Glomerular visceral epithelial cell (primary cell): ENCODE measurements around the gene GRIN2A.

Experiments
- DNase-seq: peaks from one replicate; pipeline ENCODE4 v3.0.0-alpha.2; 2016; ENCODE audit errors: extremely low spot score

Gene GRIN2A

GRCh38 chr16:9820476-9821246, 361.6 kb downstream of the GRIN2A start:
- no peak for DNase-seq

GRCh38 chr16:9818702-9819101, 363.5 kb downstream of the GRIN2A start:
- DNase-seq = no peak

- DNase-seq = no peak
These were observed 364.6 kb downstream of the GRIN2A start for GRCh38 chr16:9817586-9817985.

GRCh38 chr16:9816644-9817043, 365.6 kb downstream of the GRIN2A start:
- DNase-seq = no peak

GRCh38 chr16:9813665-9814064, 368.6 kb downstream of the GRIN2A start:
- DNase-seq = no peak

GRCh38 chr16:9808210-9808609, 374.0 kb downstream of the GRIN2A start:
- no peak for DNase-seq

GRCh38 chr16:9807302-9807701, 374.9 kb downstream of the GRIN2A start:
- DNase-seq = no peak

- DNase-seq = no peak
These were observed 377.1 kb downstream of the GRIN2A start for GRCh38 chr16:9805109-9805508.

- no peak for DNase-seq
These were observed 380.1 kb downstream of the GRIN2A start for GRCh38 chr16:9802160-9802559.

GRCh38 chr16:9801651-9802050, 380.6 kb downstream of the GRIN2A start:
- DNase-seq = no peak

GRCh38 chr16:9800186-9800738, 382.0 kb downstream of the GRIN2A start:
- no peak for DNase-seq

GRCh38 chr16:9798952-9799580, 383.2 kb downstream of the GRIN2A start:
- no peak for DNase-seq

GRCh38 chr16:9798474-9798873, 383.8 kb downstream of the GRIN2A start:
- no peak for DNase-seq

- DNase-seq = no peak
These were observed 384.9 kb downstream of the GRIN2A start for GRCh38 chr16:9797306-9797705.

GRCh38 chr16:9793623-9794022, 388.6 kb downstream of the GRIN2A start:
- DNase-seq = no peak

- no peak for DNase-seq
These were observed 390.7 kb downstream of the GRIN2A start for GRCh38 chr16:9791556-9791955.

- DNase-seq = no peak
These were observed 392.0 kb downstream of the GRIN2A start for GRCh38 chr16:9790199-9790598.

GRCh38 chr16:9787717-9788116, 394.5 kb downstream of the GRIN2A start:
- no peak for DNase-seq

GRCh38 chr16:9780831-9781230, 401.4 kb downstream of the GRIN2A start:
- no peak for DNase-seq

GRCh38 chr16:9778849-9779248, 403.4 kb downstream of the GRIN2A start:
- DNase-seq = no peak

- DNase-seq = no peak
These were observed 406.2 kb downstream of the GRIN2A start for GRCh38 chr16:9775998-9776397.

- DNase-seq = no peak
These were observed 408.9 kb downstream of the GRIN2A start for GRCh38 chr16:9773289-9773688.

- DNase-seq = no peak
These were observed 409.6 kb downstream of the GRIN2A start for GRCh38 chr16:9772526-9773225.
